Pancreas (tissue), 10 donors: ENCODE measurements around the gene ARVCF. TPM values are rescaled to one million over a fixed set of nuclear protein-coding genes. Genes with fewer than 3 reads are reported as not detected.
A peak's percentile ranks its signal among the peaks of the same experiment; 100 is the strongest.

ENCODE experiments used
- ATAC-seq, 4 donors: fragments of 200-7000 bp; cut with Tn5 transposase; one replicate each; pipeline versions ENCODE4 v1.8.0 to v1.9.1; 2020; ENCODE audit warnings: mild to moderate bottlenecking in 4 of 4, moderate library complexity in 4 of 4
- DNase-seq, 6 donors: peaks; one replicate each; pipeline ENCODE4 v3.0.0-alpha.2; 2020
- FAIRE-seq: peaks from 2 replicates; lab custom pipeline; 2012; peaks lifted over from hg19 to GRCh38; lab: Jason Lieb, UNC
- H3K27ac ChIP-seq, 4 donors: fragments of 200-600 bp; sonication (generic); 1 replicate in 3 of 4; 2 replicates in 1 of 4; pipeline versions ENCODE4 v1.5.0 to v1.8.0; 2020
- H3K27me3 ChIP-seq, 4 donors: fragments of 200-600 bp; one replicate each; pipeline ENCODE4 v1.8.0; 2021
- H3K36me3 ChIP-seq, 3 donors: fragments of 200-600 bp; sonication (generic) in 1 of 3; one replicate each; pipeline versions ENCODE4 v1.5.0 to v1.8.0; 2020 to 2021
- H3K4me1 ChIP-seq, 3 donors: fragments of 200-600 bp; one replicate each; pipeline ENCODE4 v1.8.0; 2021
- H3K4me3 ChIP-seq, 4 donors: fragments of 200-600 bp; sonication (generic) in 2 of 4; one replicate each; pipeline versions ENCODE4 v1.5.0 to v1.8.0; 2020 to 2021
- H3K9me3 ChIP-seq, 4 donors: fragments of 200-600 bp; one replicate each; pipeline ENCODE4 v1.8.0; 2021
- CTCF ChIP-seq, 4 donors: fragments of 200-600 bp; sonication (generic) in 3 of 4; IDR thresholded peaks; one replicate each; pipeline versions ENCODE4 v1.5.0 to v1.8.0; 2021; ENCODE audit warnings: antibody characterized with exemption in 4 of 4
- WGBS, 2 donors: extraction: QIAGEN DNeasy Blood & Tissue Kit; methylation state at CpG; one replicate each; pipeline ENCODE4 v1.1.7; 2013; 5-methylcytosine and 5-hydroxymethylcytosine counted together
- intact Hi-C, 3 donors: fragments of 100-400 bp; cut with DNase I; formaldehyde crosslinking; loops; one replicate each; pipeline versions ENCODE4 v1.11.1 to v1.14.2; 2022
- polyA plus RNA-seq, 2 donors: library from polyadenylated mRNA; stranded (reverse); fragments of 200-250 nt; gene quantifications; one replicate each; pipeline ENCODE4 v1.2.3, GENCODE V29; 2013
- total RNA-seq, 6 donors: library from RNA; stranded (reverse); fragmentation: NEBNext Ultra II Directional in 4 of 6; extraction: Animal tissue kit (Norgen Biotek cat#: 25700) in 4 of 6; gene quantifications; one replicate each; pipeline versions ENCODE4 v1.2.1 to v1.2.4, GENCODE V29; 2021 to 2023
- donor health status: healthy with polysubstance abuse.
- donor health status: DM: no; HTN: no; CAD: no; lungs with moderate emphysema.
- donor health status: DM: no; HTN: no; CAD: no.
- donor health status: control.
- donor health status: control.
- donor health status: Bipolar disorder and iron deficiency.
- donor health status: DM: yes; HTN: yes; CAD: no.
- donor health status: DM: no; HTN: no; CAD: no.
- donor health status: DM: no; HTN: no; CAD: no.
- donor health status: DM: yes; HTN: yes; CAD: no.

Gene ARVCF
- total and polyA plus RNA-seq, 8 donors, result 5.0 to 57.8 (median 13.0) TPM

DNA sequence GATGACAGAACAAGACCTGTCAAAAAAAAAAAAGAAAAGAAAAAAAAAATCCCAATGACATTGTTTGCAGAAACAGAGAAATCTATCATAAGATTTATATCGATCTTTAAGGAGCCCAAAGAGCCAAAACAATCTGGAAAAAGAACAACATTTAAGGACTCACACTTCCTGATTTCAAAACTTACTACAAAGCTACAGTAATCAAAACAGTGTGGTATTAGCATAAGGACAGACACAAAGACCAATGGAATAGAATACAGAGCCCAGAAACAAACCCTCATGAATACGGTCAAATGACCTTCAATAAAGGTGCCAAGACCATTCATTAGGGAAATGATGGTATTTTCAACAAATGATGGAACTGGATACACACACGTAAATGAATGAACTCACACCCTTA, 12.2 kb downstream of the ARVCF start:
- no peaks in the 10 kb centered on the region for H3K4me1 ChIP-seq
- no peak for TF ChIP-seq CTCF (IDR thresholded peaks at IDR 0.05)
- H3K4me3 ChIP-seq, result no peak overlapping the region
- H3K9me3 ChIP-seq, result peaks cover 0 to 4% (median 0%) of the 10 kb centered on the region in 4 donors
- FAIRE-seq (no peak), DNase-seq (no peak), ATAC-seq (no peak)
- no peak overlapping the region for H3K27ac ChIP-seq
- no peaks in the 10 kb centered on the region for H3K36me3 ChIP-seq
- no peaks in the 10 kb centered on the region for H3K27me3 ChIP-seq
- 95 to 98% methylated on average over 3 of the region's 3 CpGs for WGBS, 2 donors
- intact Hi-C loops, result no loop called here

DNA sequence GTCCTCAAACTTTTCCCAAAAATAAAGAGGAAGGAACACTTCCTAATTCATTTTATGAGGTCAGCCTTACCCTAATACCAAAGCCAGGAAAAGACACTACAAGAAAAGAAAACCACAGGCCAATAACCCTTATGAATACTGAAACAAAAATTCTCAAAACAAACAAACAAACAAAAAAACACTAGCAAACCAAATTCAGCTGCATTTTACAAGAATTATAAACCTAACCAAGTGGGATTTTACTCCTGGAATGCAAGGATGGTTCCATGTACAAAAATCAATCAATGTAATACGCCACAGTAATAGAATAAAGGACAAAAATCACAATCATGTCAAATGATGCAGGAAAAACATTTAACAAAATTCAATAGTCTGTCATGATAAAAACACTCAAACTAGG, 13.3 kb downstream of the ARVCF start:
- H3K36me3 ChIP-seq, result no peaks in the 10 kb centered on the region
- H3K27me3 ChIP-seq, result no peaks in the 10 kb centered on the region
- DNase-seq (no peak), ATAC-seq (no peak), FAIRE-seq (no peak)
- 100% methylated on average over 1 of the region's 1 CpG for WGBS, 2 donors
- H3K27ac ChIP-seq, result no peak overlapping the region
- no peak overlapping the region for H3K4me3 ChIP-seq
- TF ChIP-seq CTCF (IDR thresholded peaks at IDR 0.05), result no peak
- H3K9me3 ChIP-seq, result peaks cover 0 to 4% (median 0%) of the 10 kb centered on the region in 4 donors
- intact Hi-C loops, result no loop called here
- no peaks in the 10 kb centered on the region for H3K4me1 ChIP-seq

GRCh38 chr22:20002636-20003035, 14.0 kb downstream of the ARVCF start:
- H3K27me3 ChIP-seq, result no peaks in the 10 kb centered on the region
- no peak overlapping the region for H3K4me3 ChIP-seq
- H3K36me3 ChIP-seq, result no peaks in the 10 kb centered on the region
- ATAC-seq (no peak), DNase-seq (no peak), FAIRE-seq (no peak)
- intact Hi-C loops, result no loop called here
- no peaks in the 10 kb centered on the region for H3K4me1 ChIP-seq
- TF ChIP-seq CTCF (IDR thresholded peaks at IDR 0.05), result no peak
- WGBS, 2 donors, result 77 to 81% methylated on average over 2 of the region's 2 CpGs
- no peak overlapping the region for H3K27ac ChIP-seq
- peaks cover 0 to 4% (median 0%) of the 10 kb centered on the region in 4 donors for H3K9me3 ChIP-seq

DNA sequence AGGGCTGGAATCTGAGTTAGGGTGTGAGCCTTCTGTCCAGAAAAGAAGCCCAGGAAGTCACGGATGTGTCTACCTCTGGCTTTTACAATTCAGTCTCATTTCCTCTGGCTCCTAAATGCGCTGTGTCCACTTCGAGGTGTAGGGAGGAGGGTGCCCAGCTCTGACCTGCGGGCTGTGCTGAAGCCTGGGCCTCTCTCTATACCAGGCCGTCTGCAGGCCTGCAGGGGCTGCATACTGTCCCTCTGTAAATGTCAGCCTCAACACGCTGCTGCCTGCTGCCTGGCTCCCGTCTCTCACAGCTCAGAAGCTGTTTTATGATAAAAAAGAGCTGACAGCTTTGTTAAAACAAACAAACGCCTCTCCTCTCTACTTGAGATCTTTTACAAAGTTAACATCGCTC, 14.5 kb downstream of the ARVCF start:
- 85 to 89% methylated on average over 9 of the region's 9 CpGs for WGBS, 2 donors
- no peak for TF ChIP-seq CTCF (IDR thresholded peaks at IDR 0.05)
- intact Hi-C loops, result no loop called here
- Histone ChIP-seq H3K9me3 (peaks cover 0 to 4% (median 0%) of the 10 kb centered on the region in 4 donors), H3K27ac (no peak overlapping the region), H3K4me3 (no peak overlapping the region), H3K4me1 (no peaks in the 10 kb centered on the region), H3K36me3 (no peaks in the 10 kb centered on the region), H3K27me3 (no peaks in the 10 kb centered on the region)
- FAIRE-seq (no peak), DNase-seq (peak in 1 of 6 donors; percentile 12), ATAC-seq (peak in 2 of 4 donors; percentile 29 to 31)

DNA sequence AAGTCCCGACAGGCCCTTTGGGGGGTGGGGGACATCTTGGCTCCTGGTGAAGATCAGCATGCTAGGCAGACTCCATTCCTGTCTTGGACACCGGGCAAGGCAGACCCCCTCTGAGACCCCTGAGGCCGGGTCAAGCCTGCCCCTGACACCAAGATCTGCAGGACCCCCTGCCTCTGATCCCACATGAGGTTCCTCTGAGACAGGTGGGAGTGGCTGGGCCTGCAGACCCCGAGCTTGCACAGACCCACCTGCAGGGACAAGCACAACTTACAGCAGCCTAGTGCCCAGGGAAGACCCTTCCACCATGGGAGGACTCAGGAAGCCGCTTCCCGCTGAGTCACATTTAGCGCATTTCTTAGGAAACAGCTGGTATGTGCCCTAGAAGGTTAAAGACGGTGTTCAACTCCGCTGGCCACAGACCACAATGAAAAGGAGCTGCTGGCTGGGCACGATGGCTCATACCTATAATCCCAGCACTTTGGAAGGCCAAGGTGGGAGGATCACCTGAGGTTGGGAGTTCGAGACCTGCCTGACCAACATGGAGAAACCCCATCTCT, 15.5 kb downstream of the ARVCF start:
- no peak for FAIRE-seq
- H3K27ac ChIP-seq, result no peak overlapping the region

More for the DNA sequence above, 15.5 kb downstream of the ARVCF start:
- intact Hi-C loops, result no loop called here
- WGBS, 2 donors, result 87 to 89% methylated on average over 11 of the region's 11 CpGs
- no peak overlapping the region for H3K4me3 ChIP-seq
- TF ChIP-seq CTCF (IDR thresholded peaks at IDR 0.05), result no peak
- no peaks in the 10 kb centered on the region for H3K4me1 ChIP-seq
- ATAC-seq (no peak), DNase-seq (peak in 2 of 6 donors; percentile 13 to 25)
- H3K27me3 ChIP-seq, result no peaks in the 10 kb centered on the region
- H3K36me3 ChIP-seq, result no peaks in the 10 kb centered on the region
- peaks cover 0 to 4% (median 0%) of the 10 kb centered on the region in 4 donors for H3K9me3 ChIP-seq
